SU-DHL-6 (cell line): ENCODE measurements around the gene UBASH3B.

Source experiments
- H2AFZ ChIP-seq: fragments of 200-600 bp; sonication (generic); 2 replicates; pipeline ENCODE4 v1.6.1; 2014; ENCODE audit warnings: low read depth, mild to moderate bottlenecking, moderate library complexity, mixed read lengths, antibody characterized with exemption, low read length; ENCODE audit not compliant: severe bottlenecking
- H3F3A ChIP-seq: fragments of 200-600 bp; shearing (Covaris generic); 2 replicates; pipeline ENCODE4 v1.6.0; 2016; ENCODE audit warnings: antibody characterized with exemption, mild to moderate bottlenecking; ENCODE audit not compliant: insufficient read depth
- H3K27ac ChIP-seq: fragments of 200-600 bp; sonication (generic); 2 replicates; pipeline ENCODE4 v1.5.1; 2016; ENCODE audit warnings: low read depth, mild to moderate bottlenecking, low read length, moderate library complexity, mixed read lengths
- H3K27me3 ChIP-seq: fragments of 200-600 bp; sonication (generic), shearing (Covaris generic); 2 replicates; pipeline ENCODE4 v1.6.0; 2014; ENCODE audit warnings: mild to moderate bottlenecking, low read length
- H3K36me3 ChIP-seq: fragments of 200-600 bp; sonication (generic); 2 replicates; pipeline ENCODE4 v1.6.1; 2014; ENCODE audit warnings: mild to moderate bottlenecking, low read length, mixed read lengths
- H3K4me2 ChIP-seq: fragments of 300-600, 200-600 bp; shearing (Covaris generic), sonication (generic); 2 replicates; pipeline ENCODE4 v1.6.0; 2014; ENCODE audit warnings: low read length, low read depth, mild to moderate bottlenecking; ENCODE audit not compliant: poor library complexity, severe bottlenecking
- H3K4me3 ChIP-seq: fragments of 200-600 bp; sonication (generic); 2 replicates; pipeline ENCODE4 v1.5.1; 2014; ENCODE audit warnings: antibody characterized with exemption, low read length, mild to moderate bottlenecking, mixed read lengths; ENCODE audit not compliant: insufficient read depth, poor library complexity, severe bottlenecking
- H3K79me2 ChIP-seq: fragments of 200-600 bp; sonication (generic); 2 replicates; pipeline ENCODE4 v1.6.1; 2014; ENCODE audit warnings: mild to moderate bottlenecking, low read length, moderate library complexity; ENCODE audit not compliant: insufficient read depth
- H3K9ac ChIP-seq: fragments of 200-600 bp; sonication (generic); 2 replicates; pipeline ENCODE4 v1.7.0; 2014; ENCODE audit warnings: mild to moderate bottlenecking, low read length
- H3K9me2 ChIP-seq: fragments of 200-600 bp; sonication (generic); replicated peaks from 2 replicates; pipeline ENCODE4 v1.6.1; 2014; ENCODE audit warnings: low read length; ENCODE audit not compliant: insufficient read depth
- H3K9me3 ChIP-seq: fragments of 200-600 bp; sonication (generic); 2 replicates; pipeline ENCODE4 v1.6.1; 2014; ENCODE audit warnings: low read length, mixed read lengths; ENCODE audit not compliant: insufficient read depth
- H4K20me1 ChIP-seq: fragments of 200-600 bp; sonication (generic); 2 replicates; pipeline ENCODE4 v1.6.1; 2014; ENCODE audit warnings: low read depth, mild to moderate bottlenecking, antibody characterized with exemption, low read length, moderate library complexity, mixed read lengths
- CTCF ChIP-seq: fragments of 200-600 bp; sonication (generic); IDR thresholded peaks from one replicate; pipeline ENCODE4 v1.5.1; 2017; ENCODE audit warnings: antibody characterized with exemption, mild to moderate bottlenecking, low read length, moderate library complexity; ENCODE audit not compliant: insufficient read depth, poor library complexity, severe bottlenecking
- EZH2phosphoT487 ChIP-seq: fragments of 200-600 bp; sonication (generic), shearing (Covaris generic); conservative IDR thresholded peaks from 2 replicates; pipeline ENCODE4 v1.6.1; 2018; ENCODE audit warnings: mild to moderate bottlenecking, antibody characterized with exemption, low read length, moderate library complexity, mixed read lengths

The UBASH3B gene

GRCh38 chr11:122700666-122701065, 45.1 kb downstream of the UBASH3B start:
- no peaks in the 10 kb centered on the region for H3K9me2 ChIP-seq
- H3K27me3 ChIP-seq: no peaks in the 10 kb centered on the region
- no peaks in the 10 kb centered on the region for H3K79me2 ChIP-seq
- H3F3A ChIP-seq: peaks cover 10% of the 10 kb centered on the region
- H3K4me3 ChIP-seq: no peak overlapping the region
- TF ChIP-seq EZH2phosphoT487 (no peak), CTCF (no peak)
- H2AFZ ChIP-seq: no peak overlapping the region
- no peak overlapping the region for H3K27ac ChIP-seq
- H3K4me2 ChIP-seq: no peak overlapping the region
- H3K9me3 ChIP-seq: no peaks in the 10 kb centered on the region
- H3K9ac ChIP-seq: no peak overlapping the region
- H4K20me1 ChIP-seq: no peaks in the 10 kb centered on the region
- H3K36me3 ChIP-seq: no peaks in the 10 kb centered on the region

DNA sequence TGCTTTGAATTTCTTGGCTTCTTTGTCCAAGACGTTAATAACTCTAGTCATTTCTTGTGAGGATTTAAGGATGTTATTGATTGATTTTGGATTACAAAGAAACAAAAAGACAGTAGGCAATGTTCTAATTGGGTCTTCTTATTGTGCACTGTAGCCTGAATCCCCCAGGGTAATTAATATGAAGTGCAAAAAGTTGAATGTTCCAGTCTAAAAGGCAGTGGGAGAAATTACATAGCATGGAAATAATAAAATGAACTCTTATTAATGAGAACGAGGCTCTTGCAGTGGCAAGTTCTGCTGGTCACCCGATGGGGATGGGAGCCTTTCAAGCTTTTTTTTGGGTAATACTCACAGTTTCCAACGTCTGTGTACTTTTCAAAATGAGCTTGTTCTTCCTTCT, 45.6 kb downstream of the UBASH3B start:
- Histone ChIP-seq H3K27ac (no peak overlapping the region), H3K36me3 (no peaks in the 10 kb centered on the region), H3K27me3 (no peaks in the 10 kb centered on the region), H3K9me2 (no peaks in the 10 kb centered on the region), H3K9me3 (no peaks in the 10 kb centered on the region), H4K20me1 (no peaks in the 10 kb centered on the region), H3K79me2 (no peaks in the 10 kb centered on the region), H3K4me3 (no peak overlapping the region), H2AFZ (no peak overlapping the region), H3F3A (peaks cover 8% of the 10 kb centered on the region), H3K4me2 (no peak overlapping the region), H3K9ac (no peak overlapping the region)
- no peak for TF ChIP-seq EZH2phosphoT487
- TF ChIP-seq CTCF: no peak

- H3K4me2 ChIP-seq: no peak overlapping the region
- H2AFZ ChIP-seq: no peak overlapping the region
- no peaks in the 10 kb centered on the region for H3K36me3 ChIP-seq
- H3K9me3 ChIP-seq: no peaks in the 10 kb centered on the region
- no peaks in the 10 kb centered on the region for H3K9me2 ChIP-seq
- H3F3A ChIP-seq: no peaks in the 10 kb centered on the region
- no peak overlapping the region for H3K4me3 ChIP-seq
- no peaks in the 10 kb centered on the region for H3K79me2 ChIP-seq
- H3K9ac ChIP-seq: no peak overlapping the region
- no peaks in the 10 kb centered on the region for H3K27me3 ChIP-seq
- H3K27ac ChIP-seq: no peak overlapping the region
- H4K20me1 ChIP-seq: no peaks in the 10 kb centered on the region
- no peak for TF ChIP-seq CTCF
Measured at GRCh38 chr11:122703541-122704272, 48.2 kb downstream of the UBASH3B start.
